NCI-H1436 treated with DMSO at 0.1 percent for 48 hours (cell line): ENCODE results near the gene PRKCD.

Experiments
- DNase-seq: peaks from one replicate; lab custom pipeline; 2025; lab: John Stamatoyannopoulos, UW

The PRKCD gene

GRCh38 chr3:53217175-53217574, 56.2 kb downstream of the PRKCD start:
- no peak for DNase-seq

- no peak for DNase-seq
Observed at GRCh38 chr3:53218131-53218530, 57.1 kb downstream of the PRKCD start.

GRCh38 chr3:53219895-53220483, 59.0 kb downstream of the PRKCD start:
- DNase-seq: no peak

GRCh38 chr3:53221345-53221744, 60.3 kb downstream of the PRKCD start:
- DNase-seq: no peak

GRCh38 chr3:53221827-53222182, 60.8 kb downstream of the PRKCD start:
- no peak for DNase-seq

GRCh38 chr3:53222183-53222901, 61.3 kb downstream of the PRKCD start:
- no peak for DNase-seq

- DNase-seq: no peak
Observed at GRCh38 chr3:53223025-53223424, 62.0 kb downstream of the PRKCD start.

- no peak for DNase-seq
Observed at GRCh38 chr3:53223541-53223966, 62.5 kb downstream of the PRKCD start.

- no peak for DNase-seq
Observed at GRCh38 chr3:53224026-53224425, 63.0 kb downstream of the PRKCD start.

GRCh38 chr3:53224536-53224935, 63.5 kb downstream of the PRKCD start:
- DNase-seq: no peak

GRCh38 chr3:53225181-53225580, 64.2 kb downstream of the PRKCD start:
- no peak for DNase-seq

- no peak for DNase-seq
Observed at GRCh38 chr3:53225651-53226050, 64.6 kb downstream of the PRKCD start.

GRCh38 chr3:53226142-53226840, 65.3 kb downstream of the PRKCD start:
- no peak for DNase-seq

- DNase-seq: no peak
Observed at GRCh38 chr3:53226841-53227407, 65.9 kb downstream of the PRKCD start.

GRCh38 chr3:53227993-53228885, 67.2 kb downstream of the PRKCD start:
- DNase-seq: no peak

GRCh38 chr3:53229171-53229570, 68.2 kb downstream of the PRKCD start:
- no peak for DNase-seq

GRCh38 chr3:53229606-53230005, 68.6 kb downstream of the PRKCD start:
- no peak for DNase-seq

GRCh38 chr3:53230041-53230621, 69.1 kb downstream of the PRKCD start:
- DNase-seq: no peak

- no peak for DNase-seq
Observed at GRCh38 chr3:53230789-53231188, 69.8 kb downstream of the PRKCD start.

- no peak for DNase-seq
Observed at GRCh38 chr3:53231532-53232511, 70.8 kb downstream of the PRKCD start.
